ENCODE measurements around the gene TAF7.
"Not testable (repeated sequence)": the region's sequence is repeated elsewhere in the genome, so short reads cannot be mapped to it uniquely, and the experiment has no call there.

TAF7 gene

GRCh38 chr5:141320225-141321169, at the start of gene TAF7:
Gene TAF7 (minus strand): TSS chr5:141320784. CDS start chr5:141320044, 740 bp downstream.
- DNase-seq (ENCODE audit: low read depth in 2 of 2), result peak; percentile 85 to 88

GRCh38 chr5:141366016-141366896, 45.7 kb upstream of the TAF7 start:
- no peak for DNase-seq (ENCODE audit: low read depth in 2 of 2)

- no peak for DNase-seq (ENCODE audit: low read depth in 2 of 2)
Measured at GRCh38 chr5:141363952-141364660, 43.5 kb upstream of the TAF7 start, which contains the start of gene PCDHGA5. Gene PCDHGA5 (plus strand): TSS chr5:141364162. CDS start chr5:141364331, 169 bp downstream.

- DNase-seq (ENCODE audit: low read depth in 2 of 2), result no peak
Measured at GRCh38 chr5:141362719-141363118, 42.1 kb upstream of the TAF7 start.

GRCh38 chr5:141360685-141361084, 40.1 kb upstream of the TAF7 start:
- DNase-seq (ENCODE audit: low read depth in 2 of 2), result no peak

GRCh38 chr5:141359790-141360426, 39.3 kb upstream of the TAF7 start, which contains the start of gene PCDHGB2:
Gene PCDHGB2 (plus strand): TSS chr5:141359994. CDS start chr5:141360136, 142 bp downstream.
- no peak for DNase-seq (ENCODE audit: low read depth in 2 of 2)

GRCh38 chr5:141356950-141357349, 36.4 kb upstream of the TAF7 start:
- DNase-seq (ENCODE audit: low read depth in 2 of 2), result no peak

- no peak for DNase-seq (ENCODE audit: low read depth in 2 of 2)
Measured at GRCh38 chr5:141356133-141356532, 35.5 kb upstream of the TAF7 start.

GRCh38 chr5:141355641-141356040, 35.1 kb upstream of the TAF7 start:
- DNase-seq (ENCODE audit: low read depth in 2 of 2), result no peak

GRCh38 chr5:141354900-141355469, 34.4 kb upstream of the TAF7 start, which contains the start of gene PCDHGA4:
Gene PCDHGA4 (plus strand): TSS chr5:141355021. CDS start chr5:141355108, 87 bp downstream.
- DNase-seq (ENCODE audit: low read depth in 2 of 2), result no peak

- no peak for DNase-seq (ENCODE audit: low read depth in 2 of 2)
Measured at GRCh38 chr5:141351591-141351990, 31.0 kb upstream of the TAF7 start.

GRCh38 chr5:141349917-141350619, 29.5 kb upstream of the TAF7 start, which contains the start of gene PCDHGB1:
Gene PCDHGB1 (plus strand): TSS chr5:141350099. CDS start chr5:141350261, 162 bp downstream.
- no peak for DNase-seq (ENCODE audit: low read depth in 2 of 2)

GRCh38 chr5:141346017-141346416, 25.4 kb upstream of the TAF7 start:
- DNase-seq (ENCODE audit: low read depth in 2 of 2), result not testable (repeated sequence)

GRCh38 chr5:141345327-141345726, 24.7 kb upstream of the TAF7 start:
- DNase-seq (ENCODE audit: low read depth in 2 of 2), result no peak

GRCh38 chr5:141343953-141344463, 23.4 kb upstream of the TAF7 start:
- no peak for DNase-seq (ENCODE audit: low read depth in 2 of 2)

GRCh38 chr5:141343242-141343952, 22.8 kb upstream of the TAF7 start, which contains the start of gene PCDHGA3:
Gene PCDHGA3 (plus strand): TSS chr5:141343829. CDS start chr5:141344034, 205 bp downstream.
- DNase-seq (ENCODE audit: low read depth in 2 of 2), result no peak

- no peak for DNase-seq (ENCODE audit: low read depth in 2 of 2)
Measured at GRCh38 chr5:141342773-141343172, 22.2 kb upstream of the TAF7 start.

- DNase-seq (ENCODE audit: low read depth in 2 of 2), result not testable (repeated sequence)
Measured at GRCh38 chr5:141340781-141341354, 20.3 kb upstream of the TAF7 start.

All from stimulated activated CD4-positive, alpha-beta T cell treated with anti-CD3 and anti-CD28 coated beads, Interleukin-1b, Interleukin-23, amount 100 ng/mL, for 1 hour (primary cell).